HG02759 (cell line): ENCODE measurements around the gene PPP2R5C.

Source experiments
- ATAC-seq: cut with Tn5 transposase; IDR thresholded peaks from one replicate; pipeline ENCODE4 v1.9.1; 2021; ENCODE audit warnings: mild to moderate bottlenecking, moderate library complexity; ENCODE audit not compliant: unreplicated experiment

Gene PPP2R5C

GRCh38 chr14:101882141-101882935, 120.8 kb downstream of the PPP2R5C start:
- no peak for ATAC-seq

- ATAC-seq, result no peak
These were observed 122.8 kb downstream of the PPP2R5C start for GRCh38 chr14:101884089-101884933.

GRCh38 chr14:101884934-101885576, 123.5 kb downstream of the PPP2R5C start:
- ATAC-seq, result no peak

- no peak for ATAC-seq
These were observed 125.7 kb downstream of the PPP2R5C start for GRCh38 chr14:101887219-101887618.

GRCh38 chr14:101888182-101888581, 126.7 kb downstream of the PPP2R5C start:
- ATAC-seq, result no peak

GRCh38 chr14:101889366-101889765, 127.9 kb downstream of the PPP2R5C start:
- ATAC-seq, result no peak

- ATAC-seq, result no peak
These were observed 128.4 kb downstream of the PPP2R5C start for GRCh38 chr14:101889898-101890297.

- ATAC-seq, result no peak
These were observed 130.0 kb downstream of the PPP2R5C start for GRCh38 chr14:101891471-101891870.

GRCh38 chr14:101893759-101894158, 132.2 kb downstream of the PPP2R5C start:
- ATAC-seq, result no peak

GRCh38 chr14:101894365-101895081, 133.0 kb downstream of the PPP2R5C start:
- no peak for ATAC-seq

- no peak for ATAC-seq
These were observed 133.7 kb downstream of the PPP2R5C start for GRCh38 chr14:101895256-101895655.

GRCh38 chr14:101897326-101897725, 135.8 kb downstream of the PPP2R5C start:
- no peak for ATAC-seq

- no peak for ATAC-seq
These were observed 136.9 kb downstream of the PPP2R5C start for GRCh38 chr14:101898416-101898815.

- ATAC-seq, result no peak
These were observed 137.8 kb downstream of the PPP2R5C start for GRCh38 chr14:101899263-101899662.

- no peak for ATAC-seq
These were observed 138.7 kb downstream of the PPP2R5C start for GRCh38 chr14:101900253-101900652.

- no peak for ATAC-seq
These were observed 141.6 kb downstream of the PPP2R5C start for GRCh38 chr14:101903111-101903561.

- ATAC-seq, result no peak
These were observed 144.1 kb downstream of the PPP2R5C start for GRCh38 chr14:101905614-101906013.

- no peak for ATAC-seq
These were observed 145.1 kb downstream of the PPP2R5C start for GRCh38 chr14:101906645-101907044.

- no peak for ATAC-seq
These were observed 146.1 kb downstream of the PPP2R5C start for GRCh38 chr14:101907619-101908018.

- no peak for ATAC-seq
These were observed 147.3 kb downstream of the PPP2R5C start for GRCh38 chr14:101908795-101909194.
